Spinal cord (tissue), 10 donors: Measurements from ENCODE around the gene DOCK7. TPM values are rescaled to one million over a fixed set of nuclear protein-coding genes. Genes with fewer than 3 reads are reported as not detected.
"Not testable (repeated sequence)": the region's sequence is repeated elsewhere in the genome, so short reads cannot be mapped to it uniquely, and the experiment has no call there.

Source experiments
- DNase-seq, 6 donors: peaks; one replicate each; pipeline versions ENCODE4 v3.0.0 to v3.0.0-alpha.2; 2013 to 2015; ENCODE audit warnings: low spot score in 6 of 6, low read depth in 4 of 6
- H3K27ac ChIP-seq: one replicate; pipeline ENCODE4 v1.5.1; 2013; ENCODE audit warnings: low read depth, low read length, control low read depth
- H3K27me3 ChIP-seq: one replicate; pipeline ENCODE4 v1.6.1; 2013; ENCODE audit warnings: low read length; ENCODE audit not compliant: control insufficient read depth, insufficient read depth
- H3K36me3 ChIP-seq: one replicate; pipeline ENCODE4 v1.6.1; 2013; ENCODE audit warnings: low read length; ENCODE audit not compliant: control insufficient read depth, insufficient read depth
- H3K4me1 ChIP-seq: one replicate; pipeline ENCODE4 v1.6.1; 2013; ENCODE audit warnings: low read length; ENCODE audit not compliant: control insufficient read depth, insufficient read depth
- H3K4me3 ChIP-seq: one replicate; pipeline ENCODE4 v1.5.1; 2013; ENCODE audit warnings: low read depth, low read length, control low read depth
- H3K9me3 ChIP-seq: one replicate; pipeline ENCODE4 v1.6.1; 2013; ENCODE audit warnings: low read length; ENCODE audit not compliant: control insufficient read depth, insufficient read depth
- WGBS: methylation state at CpG from one replicate; pipeline ENCODE4 v1.1.5; 2013; ENCODE audit warnings: missing lambda C conversion rate; ENCODE audit not compliant: insufficient coverage; 5-methylcytosine and 5-hydroxymethylcytosine counted together
- polyA plus RNA-seq, 2 donors: library from polyadenylated mRNA; unstranded; fragments of 120-200 nt; gene quantifications; one replicate each; pipeline ENCODE4 v1.2.1, GENCODE V29; 2013; ENCODE audit not compliant: insufficient read length in 2 of 2
- total RNA-seq, 2 donors: library from RNA; depleted of rRNA in 1 of 2; stranded (reverse); fragments of 120-200 nt in 1 of 2; fragments of >200 nt in 1 of 2; gene quantifications; one replicate each; pipeline versions ENCODE4 v1.2.3 to v1.2.4, GENCODE V29; 2013 to 2014
- donor health status: healthy.

Gene DOCK7
- total and polyA plus RNA-seq, 4 donors, result 42.3 to 158 (median 67.4) TPM

DNA sequence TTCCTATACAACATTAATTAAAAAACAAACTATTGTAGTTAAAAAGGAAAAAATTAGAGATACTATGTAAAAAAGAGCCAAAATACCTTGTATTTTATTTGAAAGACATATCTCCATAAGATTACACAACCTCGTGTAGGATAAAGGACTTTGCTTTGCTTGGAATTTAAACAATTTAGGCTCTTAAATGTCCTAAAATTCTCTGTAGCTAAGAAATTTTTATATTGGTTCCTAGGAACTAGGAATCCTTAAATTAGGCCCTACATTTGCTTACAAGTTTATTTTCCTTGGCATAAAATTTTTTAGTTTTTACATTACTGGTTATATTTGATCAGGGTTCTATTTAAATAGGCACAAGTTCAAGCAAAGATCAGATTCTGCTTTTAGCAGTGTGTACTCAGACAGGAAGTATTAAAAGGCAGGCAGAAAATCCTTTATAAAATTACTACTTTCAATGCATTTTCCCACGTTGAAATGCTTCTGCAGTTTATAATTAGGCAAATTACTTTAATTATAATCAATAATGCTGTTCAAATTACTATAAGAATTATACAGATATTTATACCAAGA lies 94.3 kb downstream of the DOCK7 start:
- Histone ChIP-seq H3K36me3 (no peaks in the 10 kb centered on the region), H3K27me3 (no peaks in the 10 kb centered on the region), H3K4me1 (no peaks in the 10 kb centered on the region), H3K4me3 (no peak overlapping the region), H3K27ac (no peak overlapping the region), H3K9me3 (peaks cover 2% of the 10 kb centered on the region)
- DNase-seq, result no peak
- WGBS, result no CpG with 5 or more reads among the region's 2 CpGs

DNA sequence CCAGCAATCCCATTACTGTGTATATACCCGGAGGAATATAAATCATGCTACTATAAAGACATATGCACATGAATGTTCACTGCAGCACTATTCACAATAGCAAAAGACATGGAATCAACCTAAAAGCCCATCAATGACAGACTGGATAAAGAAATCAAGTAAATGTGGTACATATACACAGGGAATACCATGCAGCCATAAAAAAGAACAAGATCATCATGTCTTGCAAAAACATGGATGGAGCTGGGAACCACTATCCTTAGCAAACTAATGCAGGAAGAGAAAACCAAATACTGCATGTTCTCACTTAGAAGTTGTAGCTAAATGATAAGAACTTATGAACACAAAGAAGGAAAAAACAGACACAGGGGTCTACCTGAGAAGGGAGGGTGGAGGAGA lies 97.2 kb downstream of the DOCK7 start:
- Histone ChIP-seq H3K27ac (no peak overlapping the region), H3K9me3 (peaks cover 2% of the 10 kb centered on the region), H3K27me3 (no peaks in the 10 kb centered on the region), H3K36me3 (no peaks in the 10 kb centered on the region), H3K4me1 (no peaks in the 10 kb centered on the region), H3K4me3 (no peak overlapping the region)
- no peak for DNase-seq
- 100% methylated on average over 1 of the region's 1 CpG for WGBS

DNA sequence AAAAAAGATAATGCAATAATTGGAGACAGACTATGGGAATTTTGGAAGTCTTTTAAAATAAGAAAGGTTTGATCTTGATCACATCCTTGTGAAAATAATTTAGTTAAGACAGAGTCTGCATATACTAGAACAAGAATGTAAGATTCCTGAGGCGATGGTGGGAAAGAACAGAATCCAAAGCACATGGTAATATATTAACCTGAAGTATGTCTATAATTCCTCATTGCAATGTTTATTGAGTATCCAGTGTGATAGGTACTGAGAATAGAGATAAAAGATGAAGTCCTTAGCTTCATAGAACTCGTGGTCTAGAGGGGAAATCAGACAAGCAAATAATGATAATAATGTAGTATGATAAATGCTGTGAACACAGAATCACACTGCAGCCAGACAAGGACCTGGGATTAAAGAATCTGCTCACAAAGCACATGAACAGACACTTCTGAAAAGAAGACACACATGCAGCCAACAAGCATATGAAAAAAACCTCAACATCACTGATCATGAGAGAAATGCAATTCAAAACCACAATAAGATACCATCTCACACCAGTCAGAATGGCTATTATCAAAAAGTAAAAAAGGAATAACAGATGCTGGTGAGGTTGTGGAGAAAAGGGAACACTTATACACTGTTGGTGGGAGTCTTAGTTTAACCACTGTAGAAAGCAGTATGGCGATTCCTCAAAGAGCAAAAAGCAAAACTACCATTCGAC lies 97.8 kb downstream of the DOCK7 start:
- no peak for DNase-seq
- no peak overlapping the region for H3K27ac ChIP-seq
- no peaks in the 10 kb centered on the region for H3K36me3 ChIP-seq
- no peaks in the 10 kb centered on the region for H3K4me1 ChIP-seq
- H3K9me3 ChIP-seq, result peaks cover 2% of the 10 kb centered on the region
- no peak overlapping the region for H3K4me3 ChIP-seq
- 80% methylated on average over 1 of the region's 4 CpGs for WGBS
- no peaks in the 10 kb centered on the region for H3K27me3 ChIP-seq

DNA sequence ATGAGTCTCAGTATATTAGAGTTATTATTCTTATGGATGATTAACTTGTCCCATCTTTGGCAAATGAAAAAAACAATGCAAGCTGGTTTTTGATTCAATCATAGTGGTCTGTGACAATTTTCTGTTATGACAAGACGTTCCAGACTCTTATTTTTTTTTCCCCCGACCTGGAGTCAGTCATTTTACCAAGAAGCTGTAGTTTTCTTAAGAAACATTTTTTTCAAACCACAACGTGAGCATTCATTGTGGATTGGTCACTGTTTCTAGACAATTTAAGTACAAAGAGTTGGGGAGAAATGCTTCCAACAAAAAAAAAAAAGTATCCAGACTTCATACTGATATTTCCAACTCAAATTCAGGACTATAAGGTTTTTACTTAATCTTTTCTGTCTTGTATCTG lies 98.9 kb downstream of the DOCK7 start:
- H3K27ac ChIP-seq, result no peak overlapping the region
- H3K4me3 ChIP-seq, result no peak overlapping the region
- H3K9me3 ChIP-seq, result peaks cover 2% of the 10 kb centered on the region
- H3K27me3 ChIP-seq, result no peaks in the 10 kb centered on the region
- no peak for DNase-seq
- WGBS, result no CpG with 5 or more reads among the region's 3 CpGs
- no peaks in the 10 kb centered on the region for H3K36me3 ChIP-seq
- H3K4me1 ChIP-seq, result no peaks in the 10 kb centered on the region

DNA sequence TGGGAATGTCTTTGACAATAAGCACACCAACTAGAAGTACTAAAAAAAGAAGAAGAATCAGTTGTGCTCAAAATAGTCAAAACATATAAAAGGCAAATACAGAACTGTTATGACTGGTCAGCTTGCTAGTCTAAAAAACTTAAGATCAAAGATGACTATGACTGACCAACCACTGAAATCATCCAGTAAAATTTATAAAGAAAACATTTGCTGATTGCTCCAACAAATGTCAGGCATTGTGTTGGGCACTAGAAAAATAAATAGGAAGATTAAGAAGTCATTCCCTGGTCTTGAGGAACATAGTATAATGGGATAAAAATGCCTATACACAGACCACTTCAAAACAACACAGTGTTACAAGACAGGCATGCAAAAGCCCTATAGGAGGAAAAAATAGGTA lies 100.2 kb downstream of the DOCK7 start:
- Histone ChIP-seq H3K4me1 (no peaks in the 10 kb centered on the region), H3K27ac (no peak overlapping the region), H3K9me3 (peaks cover 2% of the 10 kb centered on the region), H3K36me3 (no peaks in the 10 kb centered on the region), H3K27me3 (no peaks in the 10 kb centered on the region), H3K4me3 (no peak overlapping the region)
- DNase-seq, result no peak

DNA sequence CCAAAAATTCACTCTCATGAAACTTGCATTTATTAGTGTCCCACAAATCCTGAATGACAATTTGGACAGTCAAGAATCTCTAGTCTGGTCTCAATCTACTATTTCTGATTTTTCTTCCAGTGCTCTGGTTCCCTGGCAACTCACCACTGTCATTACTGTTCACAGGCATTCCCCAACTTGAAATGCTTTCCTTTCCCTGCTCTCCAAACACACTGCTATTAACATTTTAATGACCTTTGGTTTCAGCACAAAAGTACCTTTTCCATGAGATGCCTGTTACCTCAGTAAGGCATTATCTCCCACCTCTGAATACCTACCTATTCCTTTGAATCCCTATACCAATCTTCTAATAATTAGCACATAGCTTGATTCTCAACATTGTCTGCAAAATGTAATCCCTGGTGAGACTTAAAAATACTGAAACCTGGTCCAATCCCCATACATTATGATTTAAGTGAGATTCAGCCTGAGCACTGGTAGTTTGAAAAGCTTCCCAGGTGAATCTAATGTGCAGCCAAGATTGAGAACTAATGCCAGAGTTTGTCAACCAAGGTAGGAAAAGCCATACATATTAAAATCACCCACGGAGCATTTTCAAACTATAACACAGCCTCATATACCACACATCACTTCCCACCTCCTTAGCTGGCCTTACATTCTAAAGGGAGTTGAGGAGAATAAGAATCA lies 102.6 kb downstream of the DOCK7 start:
- peak in 3 of 6 donors; percentile 5 to 26 (median 24) for DNase-seq
- H3K27ac ChIP-seq, result no peak overlapping the region
- H3K36me3 ChIP-seq, result no peaks in the 10 kb centered on the region
- no CpG with 5 or more reads among the region's 1 CpG for WGBS
- no peaks in the 10 kb centered on the region for H3K4me1 ChIP-seq
- no peak overlapping the region for H3K4me3 ChIP-seq
- H3K27me3 ChIP-seq, result no peaks in the 10 kb centered on the region
- no peaks in the 10 kb centered on the region for H3K9me3 ChIP-seq

DNA sequence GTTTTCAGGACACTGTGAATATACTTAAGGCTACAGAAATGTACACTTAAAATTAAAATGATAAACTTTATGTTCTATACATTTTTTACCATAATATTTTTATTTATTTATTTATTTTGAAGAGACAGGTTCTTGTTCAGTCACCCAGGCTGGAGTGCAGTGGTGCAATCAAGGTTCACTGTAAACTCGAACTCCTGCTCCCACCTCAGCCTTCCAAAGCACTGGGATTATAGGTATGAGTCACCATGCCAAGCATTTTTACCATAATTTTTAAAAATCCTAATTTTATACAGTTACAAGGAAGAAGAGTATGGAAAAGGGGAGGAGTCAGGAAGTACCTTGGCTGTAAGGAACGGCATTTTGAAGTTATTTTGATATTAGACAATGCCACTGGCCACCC lies 114.5 kb downstream of the DOCK7 start:
- no peak overlapping the region for H3K27ac ChIP-seq
- WGBS, result no CpG with 5 or more reads among the region's 2 CpGs

DNA sequence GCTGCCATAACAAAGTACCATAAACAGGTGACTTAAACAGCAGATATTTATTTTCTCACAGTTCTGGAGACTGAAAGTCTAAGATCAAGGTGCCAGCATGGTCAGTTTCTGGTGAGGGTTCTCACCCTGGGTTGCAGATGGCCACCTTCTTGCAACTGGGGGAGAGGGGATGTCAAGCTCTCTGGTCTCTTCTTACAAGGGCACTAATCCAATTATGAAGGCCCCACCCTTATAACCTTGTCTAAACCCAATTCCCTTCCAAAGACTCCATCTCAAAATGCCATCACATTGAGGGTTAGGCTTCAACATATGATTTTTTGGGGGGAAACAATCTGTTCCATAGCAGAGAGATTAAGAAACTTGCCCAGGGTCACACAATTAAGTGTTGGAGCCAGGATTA lies 115.7 kb downstream of the DOCK7 start:
- peaks cover 3% of the 10 kb centered on the region for H3K9me3 ChIP-seq

More for the DNA sequence above, 114.5 kb downstream of the DOCK7 start:
- no peak for DNase-seq
- Histone ChIP-seq H3K9me3 (no peaks in the 10 kb centered on the region), H3K4me1 (no peaks in the 10 kb centered on the region), H3K36me3 (peaks cover 5% of the 10 kb centered on the region), H3K4me3 (no peak overlapping the region), H3K27me3 (no peaks in the 10 kb centered on the region)

DNA sequence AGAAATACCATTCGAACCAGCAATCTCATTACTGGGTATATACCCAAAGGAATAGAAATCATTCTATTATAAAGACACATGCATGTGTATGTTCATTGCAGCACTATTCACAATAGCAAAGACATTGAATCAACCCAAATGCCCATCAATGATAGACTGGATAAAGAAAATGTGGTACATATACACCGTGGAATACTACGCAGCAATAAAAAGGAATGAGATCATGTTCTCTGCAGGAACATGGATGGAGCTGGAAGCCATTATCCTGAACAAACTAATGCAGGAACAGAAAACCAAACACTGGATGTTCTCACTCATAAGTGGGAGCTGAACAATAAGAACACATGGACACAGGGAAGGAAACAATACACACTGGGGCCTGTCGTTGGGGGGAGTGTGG lies 116.7 kb downstream of the DOCK7 start:
- 100% methylated on average over 2 of the region's 4 CpGs for WGBS
- not testable (repeated sequence) for H3K4me3 ChIP-seq, H3K4me1 ChIP-seq, H3K27me3 ChIP-seq, H3K27ac ChIP-seq, DNase-seq, H3K9me3 ChIP-seq, H3K36me3 ChIP-seq

More for the DNA sequence above, 115.7 kb downstream of the DOCK7 start:
- Histone ChIP-seq H3K4me3 (no peak overlapping the region), H3K36me3 (peaks cover 5% of the 10 kb centered on the region), H3K27ac (no peak overlapping the region), H3K4me1 (no peaks in the 10 kb centered on the region), H3K27me3 (no peaks in the 10 kb centered on the region)
- DNase-seq, result no peak

DNA sequence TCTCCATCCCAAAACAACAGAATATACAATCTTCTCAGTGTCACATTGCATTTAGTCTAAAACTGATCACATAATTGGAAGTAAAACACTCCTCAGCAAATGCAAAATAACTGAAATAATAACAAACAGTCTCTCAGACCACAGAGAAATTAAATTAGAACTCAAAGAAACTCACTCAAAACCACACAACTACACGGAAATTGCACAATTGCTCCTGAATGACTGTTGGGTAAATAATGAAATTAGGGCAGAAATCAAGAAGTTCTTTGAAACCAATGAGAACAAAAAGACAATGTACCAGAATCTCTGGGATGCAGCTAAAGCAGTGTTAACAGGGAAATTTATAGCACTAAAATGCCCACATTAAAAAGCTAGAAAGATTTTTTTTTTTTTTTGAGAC lies 120.3 kb downstream of the DOCK7 start:
- H3K4me1 ChIP-seq, H3K27ac ChIP-seq, H3K9me3 ChIP-seq, H3K36me3 ChIP-seq, H3K27me3 ChIP-seq, H3K4me3 ChIP-seq, DNase-seq: not testable (repeated sequence)
- no CpG with 5 or more reads among the region's 1 CpG for WGBS
